Measurements from ENCODE around the gene S100A3.

- TF ChIP-seq CBFB (CRISPR knock-in tag; IDR thresholded peaks at IDR 0.05; ENCODE audit: low read depth) (no peak), FOXP1 (CRISPR knock-in tag; IDR thresholded peaks at IDR 0.05; ENCODE audit: borderline replicate concordance) (no peak), USF2 (CRISPR knock-in tag; IDR thresholded peaks at IDR 0.05) (no peak), RORB (CRISPR knock-in tag; IDR thresholded peaks at IDR 0.05) (no peak), CTCF (IDR thresholded peaks at IDR 0.05) (no peak), FOXK1 (CRISPR knock-in tag; IDR thresholded peaks at IDR 0.05) (no peak), MYBL2 (CRISPR knock-in tag; IDR thresholded peaks at IDR 0.05) (no peak), ATF2 (CRISPR knock-in tag; IDR thresholded peaks at IDR 0.05; ENCODE audit: borderline replicate concordance, low read depth) (no peak), AR (CRISPR knock-in tag; IDR thresholded peaks at IDR 0.05) (no peak)
Observed at GRCh38 chr1:153573351-153573750, 24.3 kb upstream of the S100A3 start.
